ENCODE measurements around the gene TNFAIP8L2. TPM values are rescaled to one million over a fixed set of nuclear protein-coding genes. Genes with fewer than 3 reads are reported as not detected.

Gene TNFAIP8L2
- total RNA-seq (1 to 10 TPM; 1.9 to 9.5 (median 7.5) TPM), polyA plus RNA-seq (10 to 100 TPM; 11.4 to 12.7 (median 12.6) TPM)

DNA sequence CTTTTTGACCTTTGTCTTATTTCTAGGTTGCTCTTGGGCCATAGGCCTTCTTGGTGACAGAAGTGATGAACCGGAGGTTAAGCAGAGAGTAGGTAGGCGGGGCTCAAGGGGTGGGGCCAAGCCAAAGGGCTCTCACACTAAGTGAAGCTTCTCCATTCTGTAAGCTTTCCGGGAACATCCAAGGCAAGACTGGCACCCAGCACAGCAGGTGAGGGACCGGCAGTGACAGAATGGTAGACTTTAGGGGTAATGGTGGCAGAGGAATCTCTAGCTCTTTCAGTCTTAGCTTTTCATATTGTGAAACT is at the start of gene TNFAIP8L2:
Gene TNFAIP8L2, plus strand, starts transcription at position 135 of the 305 bp plus-strand sequence. CDS start 2,049 bp downstream, outside the sequence.
- Histone ChIP-seq H3K36me3 (peaks cover 4 to 50% (median 18%) of the 10 kb centered on the region in 4 donors), H3K4me3 (peak within 1 kb of the TSS in 2 of 4 donors; percentile 11 to 29), H3K27ac (peak within 1 kb of the TSS in 2 of 4 donors; percentile 12 to 40), H3K9me3 (no peaks in the 10 kb centered on the region), H3K27me3 (no peaks in the 10 kb centered on the region), H3K4me1 (peaks cover 0 to 11% (median 0%) of the 10 kb centered on the region in 4 donors)
- peak; percentile 75 for DNase-seq
- intact Hi-C loops (cut with DNase I): loop anchor here (1.0 to 5.0 kb wide), 2 partner anchors 56 to 134 kb away; no protein-coding TSS in a partner anchor
- 34% methylated on average over 4 of the region's 4 CpGs for whole genome bisulfite sequencing, 2 donors
- TF ChIP-seq POLR2AphosphoS5 (IDR thresholded peaks at IDR 0.05) (no peak), EP300 (IDR thresholded peaks at IDR 0.05) (no peak), CTCF (IDR thresholded peaks at IDR 0.05) (no peak)

DNA sequence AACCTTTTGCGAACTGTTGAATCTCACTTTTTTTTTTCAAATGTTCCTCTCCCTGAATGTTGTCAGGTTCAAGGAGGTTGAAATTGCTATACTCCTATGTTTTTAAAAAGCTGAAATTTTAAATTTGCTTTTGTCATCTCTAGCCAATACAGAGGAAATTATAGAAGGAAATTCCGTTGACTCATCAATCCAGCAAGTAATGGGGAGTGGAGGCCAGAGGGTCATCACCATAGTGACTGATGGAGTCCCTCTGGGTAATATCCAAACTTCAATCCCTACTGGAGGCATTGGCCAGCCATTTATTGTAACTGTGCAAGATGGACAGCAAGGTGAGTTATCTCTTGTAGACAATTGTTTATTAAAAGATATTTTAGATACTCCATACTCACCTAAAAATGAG is 49.6 kb upstream of the TNFAIP8L2 start:
- H3K36me3 ChIP-seq: peaks cover 0 to 63% (median 13%) of the 10 kb centered on the region in 4 donors
- no peak overlapping the region for H3K4me3 ChIP-seq
- no peak for DNase-seq
- H3K4me1 ChIP-seq: no peaks in the 10 kb centered on the region
- no peaks in the 10 kb centered on the region for H3K27me3 ChIP-seq
- H3K9me3 ChIP-seq: no peaks in the 10 kb centered on the region
- no peak overlapping the region for H3K27ac ChIP-seq
- 83 to 89% methylated on average over 2 of the region's 2 CpGs for WGBS, 2 donors
- intact Hi-C loops (cut with DNase I): no loop called here
- TF ChIP-seq CTCF (IDR thresholded peaks at IDR 0.05): no peak
- TF ChIP-seq EP300 (IDR thresholded peaks at IDR 0.05): no peak
- no peak for TF ChIP-seq POLR2AphosphoS5 (IDR thresholded peaks at IDR 0.05)
- no peak for TF ChIP-seq POLR2A (IDR thresholded peaks at IDR 0.05)

- TF ChIP-seq EP300 (IDR thresholded peaks at IDR 0.05) (no peak), POLR2AphosphoS5 (IDR thresholded peaks at IDR 0.05) (no peak), POLR2A (IDR thresholded peaks at IDR 0.05) (no peak), CTCF (IDR thresholded peaks at IDR 0.05) (no peak)
- intact Hi-C loops (cut with DNase I): no loop called here
- Histone ChIP-seq H3K27me3 (no peaks in the 10 kb centered on the region), H3K9me3 (no peaks in the 10 kb centered on the region), H3K36me3 (peaks cover 0 to 62% (median 15%) of the 10 kb centered on the region in 4 donors), H3K4me3 (no peak overlapping the region), H3K4me1 (no peaks in the 10 kb centered on the region), H3K27ac (no peak overlapping the region)
- no peak for DNase-seq
- WGBS, 2 donors: 91 to 97% methylated on average over 5 of the region's 5 CpGs
Observed at GRCh38 chr1:151108331-151108730, 48.1 kb upstream of the TNFAIP8L2 start.

- no peak overlapping the region for H3K4me3 ChIP-seq
- no peaks in the 10 kb centered on the region for H3K27me3 ChIP-seq
- no peak for DNase-seq
- H3K27ac ChIP-seq: no peak overlapping the region
- H3K9me3 ChIP-seq: no peaks in the 10 kb centered on the region
- TF ChIP-seq EP300 (IDR thresholded peaks at IDR 0.05) (no peak), POLR2A (IDR thresholded peaks at IDR 0.05) (no peak), CTCF (IDR thresholded peaks at IDR 0.05) (no peak), POLR2AphosphoS5 (IDR thresholded peaks at IDR 0.05) (no peak)
- intact Hi-C loops (cut with DNase I): no loop called here
- WGBS, 2 donors: 96 to 97% methylated on average over 5 of the region's 5 CpGs
- H3K36me3 ChIP-seq: peaks cover 0 to 49% (median 9%) of the 10 kb centered on the region in 4 donors
- no peaks in the 10 kb centered on the region for H3K4me1 ChIP-seq
Observed at GRCh38 chr1:151113877-151114276, 42.6 kb upstream of the TNFAIP8L2 start.

Measured in sigmoid colon (tissue), 7 donors.